NCI-H748 (cell line): ENCODE results near the gene CFAP77.

Experiments
- DNase-seq: peaks from one replicate; lab custom pipeline; 2025; ENCODE audit not compliant: unreplicated experiment; lab: John Stamatoyannopoulos, UW

Gene CFAP77

GRCh38 chr9:132486706-132487350 lies 76.8 kb downstream of the CFAP77 start:
- no peak for DNase-seq

GRCh38 chr9:132487351-132487791 lies 77.4 kb downstream of the CFAP77 start:
- DNase-seq = no peak

- DNase-seq = no peak
Observed at GRCh38 chr9:132487980-132488535, 78.0 kb downstream of the CFAP77 start.

DNA sequence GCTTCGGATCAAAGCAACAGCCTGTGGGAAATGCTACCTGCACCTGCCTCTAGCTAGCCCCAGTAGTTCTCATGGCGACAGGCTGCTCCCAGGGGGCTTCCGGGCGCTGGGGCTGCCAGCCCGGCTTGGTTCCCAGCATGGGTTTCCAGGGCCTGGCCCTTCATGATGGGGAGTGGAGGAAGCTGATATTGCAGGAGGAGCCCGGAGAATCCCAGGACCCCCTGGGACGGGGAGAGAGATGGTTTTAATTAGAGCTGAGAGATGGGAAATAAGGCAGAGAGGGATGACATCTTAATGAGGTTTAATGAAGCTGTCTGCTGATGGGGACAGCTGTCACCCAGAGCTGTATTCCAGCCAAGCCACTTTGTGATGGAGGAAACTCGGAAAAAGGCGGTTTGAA lies 78.6 kb downstream of the CFAP77 start:
- DNase-seq = peak; percentile 65

- DNase-seq = no peak
Observed at GRCh38 chr9:132489536-132489935, 79.5 kb downstream of the CFAP77 start.

GRCh38 chr9:132494857-132495256 lies 84.8 kb downstream of the CFAP77 start:
- no peak for DNase-seq

- DNase-seq = no peak
Observed at GRCh38 chr9:132497731-132498130, 87.7 kb downstream of the CFAP77 start.

DNA sequence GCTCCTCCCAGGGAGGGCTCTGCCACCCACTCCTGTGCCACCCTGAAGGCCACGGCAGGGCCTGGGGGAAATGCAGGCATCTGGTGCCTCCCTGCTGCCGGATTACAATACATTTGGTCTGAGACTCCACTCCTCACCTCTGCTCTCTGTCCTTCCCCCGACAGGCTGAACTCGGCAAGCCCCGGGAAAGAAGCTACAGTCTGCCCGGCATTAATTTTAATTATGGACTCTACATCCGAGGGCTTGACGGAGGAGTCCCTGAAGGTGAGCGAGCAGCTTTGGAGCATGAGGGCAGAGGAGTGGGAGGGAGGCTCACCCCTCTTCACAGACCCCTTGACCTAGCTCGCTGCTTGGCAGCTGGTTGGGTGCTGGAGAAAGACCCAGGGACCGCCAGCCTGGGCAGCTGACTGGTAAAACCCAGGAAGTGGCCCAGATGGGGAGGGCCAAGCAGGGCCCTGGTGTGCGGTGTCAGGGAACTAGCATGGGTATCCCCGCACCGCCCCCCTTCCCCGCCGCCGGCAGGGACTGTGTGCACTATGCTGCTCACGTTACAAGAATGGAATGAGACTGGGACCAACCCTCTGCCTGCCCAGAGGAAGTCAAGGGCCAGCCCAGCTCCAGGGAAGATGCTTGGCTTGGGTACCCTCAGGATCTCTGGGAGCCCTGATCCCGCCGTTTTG lies 88.7 kb downstream of the CFAP77 start:
- no peak for DNase-seq

DNA sequence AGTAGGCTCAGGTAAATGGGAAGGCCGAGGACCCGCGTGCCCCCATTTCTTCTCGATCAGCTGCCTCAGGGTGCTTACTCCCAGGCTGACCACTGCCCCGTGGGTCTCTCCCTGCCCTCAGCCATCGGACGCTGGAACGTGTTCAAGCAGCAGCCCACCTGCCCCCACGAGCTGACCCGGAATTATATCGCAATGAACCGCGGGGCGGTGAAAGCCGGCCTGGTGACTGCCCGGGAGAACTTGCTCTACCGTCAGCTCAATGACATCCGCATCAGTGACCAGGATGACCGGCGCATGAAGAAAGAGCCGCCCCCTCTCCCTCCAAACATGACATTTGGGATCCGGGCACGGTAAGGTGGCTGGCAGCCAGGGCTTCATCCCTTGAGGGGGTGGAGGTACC lies 89.2 kb downstream of the CFAP77 start:
- DNase-seq = no peak

- no peak for DNase-seq
Observed at GRCh38 chr9:132500193-132500592, 90.2 kb downstream of the CFAP77 start.

GRCh38 chr9:132502480-132502879 lies 92.5 kb downstream of the CFAP77 start:
- no peak for DNase-seq

- DNase-seq = no peak
Observed at GRCh38 chr9:132503116-132503515, 93.1 kb downstream of the CFAP77 start.

DNA sequence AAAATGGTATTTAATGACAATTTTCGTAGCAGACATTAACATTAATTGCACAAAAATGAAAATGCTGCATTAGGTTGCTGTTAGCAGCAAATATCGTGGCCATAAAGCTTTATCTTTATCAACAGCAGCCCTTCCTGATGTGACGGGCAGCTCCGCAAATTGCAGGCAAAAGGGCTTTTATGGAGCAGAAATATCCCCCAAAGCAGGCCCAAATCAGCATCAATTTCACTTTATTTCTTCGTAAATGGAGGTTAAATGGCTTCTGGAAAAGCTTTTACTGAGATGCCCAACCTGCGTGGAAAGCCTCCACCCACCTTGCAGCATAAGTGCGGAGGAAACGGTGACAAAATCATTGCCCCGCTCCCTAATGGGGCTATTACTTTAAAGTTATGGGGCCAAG lies 94.5 kb downstream of the CFAP77 start:
- DNase-seq = no peak

GRCh38 chr9:132505991-132506655 lies 96.1 kb downstream of the CFAP77 start:
- DNase-seq = no peak

DNA sequence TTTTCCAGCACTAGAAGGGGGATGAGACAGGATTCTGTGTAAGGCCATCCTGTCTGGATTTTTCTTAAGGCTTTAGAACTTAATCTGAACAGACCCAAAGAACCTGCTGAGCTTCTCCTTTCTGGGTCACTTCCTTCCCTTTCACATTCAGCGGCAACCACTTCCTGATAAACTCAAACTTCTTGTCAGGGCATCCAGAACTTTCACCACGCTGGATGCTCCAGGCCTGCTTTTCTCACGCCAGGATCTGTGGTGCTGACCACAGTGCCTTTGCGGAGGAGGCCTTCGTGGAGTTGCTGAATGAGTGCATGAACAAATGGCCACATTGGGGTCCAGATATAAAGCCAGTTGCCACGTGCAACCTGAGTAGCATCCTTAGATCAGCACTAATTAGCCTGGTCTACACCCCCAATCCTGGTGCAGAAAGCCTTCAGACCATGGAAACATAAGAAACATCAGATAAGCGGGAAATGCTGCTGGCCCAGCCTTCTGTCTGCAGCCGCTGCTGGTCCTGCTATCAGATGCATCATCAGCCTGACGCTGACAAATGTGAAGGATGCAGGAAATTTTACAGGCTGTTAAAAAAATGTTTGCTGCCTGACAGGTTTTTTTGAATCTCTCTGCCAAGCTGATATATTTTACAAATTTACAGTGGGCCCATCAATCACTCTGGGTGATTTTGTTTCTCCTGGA lies 97.1 kb downstream of the CFAP77 start:
- DNase-seq = no peak

GRCh38 chr9:132507670-132508469 lies 97.9 kb downstream of the CFAP77 start:
- peak; percentile 70 for DNase-seq

GRCh38 chr9:132509928-132510874 lies 100.2 kb downstream of the CFAP77 start:
- no peak for DNase-seq

DNA sequence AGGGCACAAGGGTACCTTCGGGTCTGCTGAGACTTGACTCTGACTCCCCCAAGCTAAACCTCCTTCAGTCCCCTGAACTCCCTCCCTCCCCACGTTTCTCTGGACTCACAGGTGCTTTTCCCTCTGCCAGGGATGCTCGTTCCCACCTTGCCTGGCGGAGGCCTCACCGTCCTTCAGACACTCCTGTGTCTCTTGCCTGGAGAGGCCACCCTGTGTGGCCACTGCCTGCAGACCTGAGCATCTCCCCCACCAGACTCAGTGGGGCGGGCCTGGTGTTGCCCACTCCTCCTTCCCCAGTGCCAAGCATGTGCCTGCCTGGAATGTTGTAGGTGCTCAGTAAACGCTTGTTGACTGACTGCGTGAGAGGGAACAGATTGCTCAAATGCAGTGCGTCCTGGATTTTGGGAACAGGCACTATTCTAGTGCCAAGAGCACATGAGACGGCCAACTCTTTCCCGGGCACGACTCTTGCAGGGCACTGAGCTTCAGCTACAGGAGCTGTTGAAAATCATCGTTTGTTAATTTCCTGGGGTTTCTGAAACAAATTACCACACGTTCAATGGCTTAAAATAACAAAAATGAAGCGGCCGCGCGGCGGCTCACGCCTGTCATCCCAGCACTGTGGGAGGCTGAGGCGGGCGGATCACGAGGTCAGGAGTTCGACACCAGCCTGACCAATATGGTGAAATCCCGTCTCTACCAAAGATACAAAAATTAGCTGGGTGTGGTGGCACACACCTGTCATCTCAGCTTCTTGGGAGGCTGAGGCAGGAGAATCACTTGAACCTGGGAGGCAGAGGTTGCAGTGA lies 101.4 kb downstream of the CFAP77 start:
- DNase-seq = no peak

- DNase-seq = no peak
Observed at GRCh38 chr9:132513416-132513815, 103.4 kb downstream of the CFAP77 start.
